Putamen (tissue), 1 donor: Measurements from ENCODE around the gene MTHFS.

Experiments
- DNase-seq: peaks from one replicate; pipeline ENCODE4 v3.0.0-alpha.2; 2016; ENCODE audit warnings: low spot score

Gene MTHFS

DNA sequence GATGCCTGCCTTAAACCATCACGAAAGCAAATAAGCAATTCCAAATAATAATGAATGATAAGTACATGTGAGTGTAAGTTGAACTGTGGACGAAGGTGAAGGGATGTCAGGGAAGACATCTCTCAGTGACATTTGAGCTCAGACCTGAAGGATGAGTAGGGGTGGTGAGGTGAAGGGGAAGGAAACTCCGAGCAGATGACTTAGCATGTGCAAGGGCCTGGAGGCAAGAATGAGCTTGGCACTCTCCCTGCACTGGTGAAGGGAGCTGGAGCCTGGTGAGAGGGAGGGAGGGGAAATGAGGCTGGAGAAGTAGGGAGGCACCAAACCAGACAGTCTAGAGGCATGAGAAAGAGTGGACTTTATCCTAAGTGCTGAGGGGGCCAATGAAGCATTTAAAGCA, 84.3 kb downstream of the MTHFS start:
- no peak for DNase-seq

- no peak for DNase-seq
Observed at GRCh38 chr15:79811406-79812405, 85.1 kb downstream of the MTHFS start.

- DNase-seq = no peak
Observed at GRCh38 chr15:79804838-79805237, 92.0 kb downstream of the MTHFS start.

DNA sequence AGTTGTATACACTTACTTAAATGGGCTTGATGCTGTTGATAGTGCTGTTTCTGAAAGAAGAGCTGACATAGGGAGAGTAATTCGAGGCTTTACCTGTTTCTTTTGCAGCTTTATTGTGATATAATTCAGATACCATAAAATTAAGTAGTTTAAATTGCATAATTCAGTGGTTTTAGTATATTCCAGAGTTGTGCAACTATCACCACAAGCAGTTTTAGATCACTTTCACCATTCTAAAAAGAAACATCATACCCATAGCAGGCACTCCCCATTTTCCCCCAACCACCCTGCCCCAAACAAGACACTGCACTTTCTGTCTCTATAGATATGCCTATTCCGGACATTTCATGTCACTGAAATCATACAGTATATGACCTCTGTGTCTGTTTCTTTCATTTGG, 98.5 kb downstream of the MTHFS start:
- DNase-seq = no peak
